ENCODE measurements around the gene GPR161. TPM values are rescaled to one million over a fixed set of nuclear protein-coding genes. Genes with fewer than 3 reads are reported as not detected.

GPR161 gene
- total and polyA plus RNA-seq, 2 experiments from 2014 or later = 7.9 to 11.6 TPM

DNA sequence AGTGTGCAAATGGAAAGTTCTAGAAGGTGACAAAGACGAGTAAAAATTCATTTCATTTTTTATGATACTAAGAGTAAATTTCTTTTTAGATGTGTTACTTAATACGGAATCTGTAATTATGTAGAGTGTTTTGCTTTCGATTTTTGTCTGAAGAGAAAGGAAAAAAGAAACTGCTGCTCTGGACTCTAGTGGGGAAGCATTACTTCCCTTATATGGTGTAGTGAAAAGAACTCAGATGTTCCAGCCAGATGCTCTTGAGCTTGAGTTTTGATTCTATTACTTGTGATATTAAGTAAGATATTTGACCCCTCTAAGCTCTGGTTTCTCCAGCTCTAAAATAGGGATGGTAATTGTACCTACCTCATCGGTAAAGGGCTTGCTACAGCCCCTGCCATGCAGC is 12.2 kb upstream of the GPR161 start (continued):
- TF ChIP-seq, protein P1, sequence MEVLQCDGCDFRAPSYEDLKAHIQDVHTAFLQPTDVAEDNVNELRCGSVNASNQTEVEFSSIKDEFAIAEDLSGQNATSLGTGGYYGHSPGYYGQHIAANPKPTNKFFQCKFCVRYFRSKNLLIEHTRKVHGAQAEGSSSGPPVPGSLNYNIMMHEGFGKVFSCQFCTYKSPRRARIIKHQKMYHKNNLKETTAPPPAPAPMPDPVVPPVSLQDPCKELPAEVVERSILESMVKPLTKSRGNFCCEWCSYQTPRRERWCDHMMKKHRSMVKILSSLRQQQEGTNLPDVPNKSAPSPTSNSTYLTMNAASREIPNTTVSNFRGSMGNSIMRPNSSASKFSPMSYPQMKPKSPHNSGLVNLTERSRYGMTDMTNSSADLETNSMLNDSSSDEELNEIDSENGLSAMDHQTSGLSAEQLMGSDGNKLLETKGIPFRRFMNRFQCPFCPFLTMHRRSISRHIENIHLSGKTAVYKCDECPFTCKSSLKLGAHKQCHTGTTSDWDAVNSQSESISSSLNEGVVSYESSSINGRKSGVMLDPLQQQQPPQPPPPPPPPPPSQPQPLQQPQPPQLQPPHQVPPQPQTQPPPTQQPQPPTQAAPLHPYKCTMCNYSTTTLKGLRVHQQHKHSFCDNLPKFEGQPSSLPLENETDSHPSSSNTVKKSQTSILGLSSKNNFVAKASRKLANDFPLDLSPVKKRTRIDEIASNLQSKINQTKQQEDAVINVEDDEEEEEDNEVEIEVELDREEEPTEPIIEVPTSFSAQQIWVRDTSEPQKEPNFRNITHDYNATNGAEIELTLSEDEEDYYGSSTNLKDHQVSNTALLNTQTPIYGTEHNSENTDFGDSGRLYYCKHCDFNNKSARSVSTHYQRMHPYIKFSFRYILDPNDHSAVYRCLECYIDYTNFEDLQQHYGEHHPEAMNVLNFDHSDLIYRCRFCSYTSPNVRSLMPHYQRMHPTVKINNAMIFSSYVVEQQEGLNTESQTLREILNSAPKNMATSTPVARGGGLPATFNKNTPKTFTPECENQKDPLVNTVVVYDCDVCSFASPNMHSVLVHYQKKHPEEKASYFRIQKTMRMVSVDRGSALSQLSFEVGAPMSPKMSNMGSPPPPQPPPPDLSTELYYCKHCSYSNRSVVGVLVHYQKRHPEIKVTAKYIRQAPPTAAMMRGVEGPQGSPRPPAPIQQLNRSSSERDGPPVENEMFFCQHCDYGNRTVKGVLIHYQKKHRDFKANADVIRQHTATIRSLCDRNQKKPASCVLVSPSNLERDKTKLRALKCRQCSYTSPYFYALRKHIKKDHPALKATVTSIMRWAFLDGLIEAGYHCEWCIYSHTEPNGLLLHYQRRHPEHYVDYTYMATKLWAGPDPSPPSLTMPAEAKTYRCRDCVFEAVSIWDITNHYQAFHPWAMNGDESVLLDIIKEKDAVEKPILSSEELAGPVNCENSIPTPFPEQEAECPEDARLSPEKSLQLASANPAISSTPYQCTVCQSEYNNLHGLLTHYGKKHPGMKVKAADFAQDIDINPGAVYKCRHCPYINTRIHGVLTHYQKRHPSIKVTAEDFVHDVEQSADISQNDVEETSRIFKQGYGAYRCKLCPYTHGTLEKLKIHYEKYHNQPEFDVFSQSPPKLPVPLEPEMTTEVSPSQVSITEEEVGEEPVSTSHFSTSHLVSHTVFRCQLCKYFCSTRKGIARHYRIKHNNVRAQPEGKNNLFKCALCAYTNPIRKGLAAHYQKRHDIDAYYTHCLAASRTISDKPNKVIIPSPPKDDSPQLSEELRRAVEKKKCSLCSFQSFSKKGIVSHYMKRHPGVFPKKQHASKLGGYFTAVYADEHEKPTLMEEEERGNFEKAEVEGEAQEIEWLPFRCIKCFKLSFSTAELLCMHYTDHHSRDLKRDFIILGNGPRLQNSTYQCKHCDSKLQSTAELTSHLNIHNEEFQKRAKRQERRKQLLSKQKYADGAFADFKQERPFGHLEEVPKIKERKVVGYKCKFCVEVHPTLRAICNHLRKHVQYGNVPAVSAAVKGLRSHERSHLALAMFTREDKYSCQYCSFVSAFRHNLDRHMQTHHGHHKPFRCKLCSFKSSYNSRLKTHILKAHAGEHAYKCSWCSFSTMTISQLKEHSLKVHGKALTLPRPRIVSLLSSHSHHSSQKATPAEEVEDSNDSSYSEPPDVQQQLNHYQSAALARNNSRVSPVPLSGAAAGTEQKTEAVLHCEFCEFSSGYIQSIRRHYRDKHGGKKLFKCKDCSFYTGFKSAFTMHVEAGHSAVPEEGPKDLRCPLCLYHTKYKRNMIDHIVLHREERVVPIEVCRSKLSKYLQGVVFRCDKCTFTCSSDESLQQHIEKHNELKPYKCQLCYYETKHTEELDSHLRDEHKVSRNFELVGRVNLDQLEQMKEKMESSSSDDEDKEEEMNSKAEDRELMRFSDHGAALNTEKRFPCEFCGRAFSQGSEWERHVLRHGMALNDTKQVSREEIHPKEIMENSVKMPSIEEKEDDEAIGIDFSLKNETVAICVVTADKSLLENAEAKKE (CRISPR knock-in tag; IDR thresholded peaks at IDR 0.05) = no peak
- TF ChIP-seq POLR2AphosphoS5 (IDR thresholded peaks at IDR 0.05; ENCODE audit: low read depth) = no peak
- no peak for TF ChIP-seq EZH2 (IDR thresholded peaks at IDR 0.05; ENCODE audit: low read depth, unreplicated experiment)
- TF ChIP-seq ZNF114 (CRISPR knock-in tag; IDR thresholded peaks at IDR 0.05) = no peak
- TF ChIP-seq, protein P2, sequence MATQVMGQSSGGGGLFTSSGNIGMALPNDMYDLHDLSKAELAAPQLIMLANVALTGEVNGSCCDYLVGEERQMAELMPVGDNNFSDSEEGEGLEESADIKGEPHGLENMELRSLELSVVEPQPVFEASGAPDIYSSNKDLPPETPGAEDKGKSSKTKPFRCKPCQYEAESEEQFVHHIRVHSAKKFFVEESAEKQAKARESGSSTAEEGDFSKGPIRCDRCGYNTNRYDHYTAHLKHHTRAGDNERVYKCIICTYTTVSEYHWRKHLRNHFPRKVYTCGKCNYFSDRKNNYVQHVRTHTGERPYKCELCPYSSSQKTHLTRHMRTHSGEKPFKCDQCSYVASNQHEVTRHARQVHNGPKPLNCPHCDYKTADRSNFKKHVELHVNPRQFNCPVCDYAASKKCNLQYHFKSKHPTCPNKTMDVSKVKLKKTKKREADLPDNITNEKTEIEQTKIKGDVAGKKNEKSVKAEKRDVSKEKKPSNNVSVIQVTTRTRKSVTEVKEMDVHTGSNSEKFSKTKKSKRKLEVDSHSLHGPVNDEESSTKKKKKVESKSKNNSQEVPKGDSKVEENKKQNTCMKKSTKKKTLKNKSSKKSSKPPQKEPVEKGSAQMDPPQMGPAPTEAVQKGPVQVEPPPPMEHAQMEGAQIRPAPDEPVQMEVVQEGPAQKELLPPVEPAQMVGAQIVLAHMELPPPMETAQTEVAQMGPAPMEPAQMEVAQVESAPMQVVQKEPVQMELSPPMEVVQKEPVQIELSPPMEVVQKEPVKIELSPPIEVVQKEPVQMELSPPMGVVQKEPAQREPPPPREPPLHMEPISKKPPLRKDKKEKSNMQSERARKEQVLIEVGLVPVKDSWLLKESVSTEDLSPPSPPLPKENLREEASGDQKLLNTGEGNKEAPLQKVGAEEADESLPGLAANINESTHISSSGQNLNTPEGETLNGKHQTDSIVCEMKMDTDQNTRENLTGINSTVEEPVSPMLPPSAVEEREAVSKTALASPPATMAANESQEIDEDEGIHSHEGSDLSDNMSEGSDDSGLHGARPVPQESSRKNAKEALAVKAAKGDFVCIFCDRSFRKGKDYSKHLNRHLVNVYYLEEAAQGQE (IDR thresholded peaks at IDR 0.05; ENCODE audit: unreplicated experiment) = no peak
- TF ChIP-seq CREB1 (CRISPR knock-in tag; IDR thresholded peaks at IDR 0.05; ENCODE audit: low read depth) = no peak
- no peak for TF ChIP-seq EZH2phosphoT487 (IDR thresholded peaks at IDR 0.05; ENCODE audit: unreplicated experiment)
- TF ChIP-seq STAT1 (IDR thresholded peaks at IDR 0.05; ENCODE audit: unreplicated experiment) = no peak
- no peak for TF ChIP-seq JUNB (IDR thresholded peaks at IDR 0.05; ENCODE audit: unreplicated experiment)
- no peak for TF ChIP-seq NANOG (IDR thresholded peaks at IDR 0.05; ENCODE audit: borderline replicate concordance)
- TF ChIP-seq, protein P3, sequence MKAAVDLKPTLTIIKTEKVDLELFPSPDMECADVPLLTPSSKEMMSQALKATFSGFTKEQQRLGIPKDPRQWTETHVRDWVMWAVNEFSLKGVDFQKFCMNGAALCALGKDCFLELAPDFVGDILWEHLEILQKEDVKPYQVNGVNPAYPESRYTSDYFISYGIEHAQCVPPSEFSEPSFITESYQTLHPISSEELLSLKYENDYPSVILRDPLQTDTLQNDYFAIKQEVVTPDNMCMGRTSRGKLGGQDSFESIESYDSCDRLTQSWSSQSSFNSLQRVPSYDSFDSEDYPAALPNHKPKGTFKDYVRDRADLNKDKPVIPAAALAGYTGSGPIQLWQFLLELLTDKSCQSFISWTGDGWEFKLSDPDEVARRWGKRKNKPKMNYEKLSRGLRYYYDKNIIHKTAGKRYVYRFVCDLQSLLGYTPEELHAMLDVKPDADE (IDR thresholded peaks at IDR 0.05) = no peak
